WTC11 (cell line): Measurements from ENCODE around the gene ADIPOR2. TPM values are rescaled to one million over a fixed set of nuclear protein-coding genes. Genes with fewer than 3 reads are reported as not detected.

Source experiments
- ATAC-seq: fragments of 200-7000 bp; cut with Tn5 transposase; 2 replicates; pipeline ENCODE4 v1.10.0; 2021; ENCODE audit warnings: mild to moderate bottlenecking, moderate library complexity
- CTCF ChIA-PET: fragments of 300-600 bp; sonication (Branson Sonifier 250); formaldehyde crosslinking; loops from one replicate; lab custom pipeline; 2021; ENCODE audit warnings: antibody characterized with exemption; lab: Charles Lee
- POLR2A ChIA-PET: fragments of 350-600 bp; sonication (Branson Sonifier 250); formaldehyde crosslinking; loops from one replicate; lab custom pipeline; 2021; ENCODE audit warnings: antibody characterized with exemption; lab: Charles Lee
- DNase-seq: peaks from one replicate; pipeline ENCODE4 v3.0.0; 2021; ENCODE audit warnings: low spot score
- H3K27ac Mint-ChIP-seq: 2 replicates; pipeline ENCODE4 v1.8.0; 2021; ENCODE audit warnings: mixed read lengths
- H3K27me3 Mint-ChIP-seq: 2 replicates; pipeline ENCODE4 v1.8.0; 2021; ENCODE audit warnings: low read depth, mild to moderate bottlenecking, moderate library complexity, mixed read lengths
- H3K36me3 Mint-ChIP-seq: 2 replicates; pipeline ENCODE4 v1.8.0; 2021; ENCODE audit warnings: mixed read lengths
- H3K4me1 Mint-ChIP-seq: 2 replicates; pipeline ENCODE4 v1.8.0; 2022; ENCODE audit warnings: mixed read lengths
- H3K4me3 Mint-ChIP-seq: 2 replicates; pipeline ENCODE4 v1.8.0; 2021; ENCODE audit warnings: mild to moderate bottlenecking, moderate library complexity, mixed read lengths
- H3K9me3 Mint-ChIP-seq: 2 replicates; pipeline ENCODE4 v1.8.0; 2021; ENCODE audit warnings: mixed read lengths
- CREM ChIP-seq: sonication (generic); formaldehyde crosslinking; IDR thresholded peaks from 2 replicates; pipeline ENCODE4 v1.8.1; 2022; ENCODE audit warnings: mild to moderate bottlenecking, missing genetic modification reagents, moderate library complexity
- ESRRA ChIP-seq: sonication (generic); formaldehyde crosslinking; IDR thresholded peaks from 2 replicates; pipeline ENCODE4 v1.8.1; 2022; ENCODE audit warnings: mild to moderate bottlenecking, missing genetic modification reagents, borderline replicate concordance
- ETV6 ChIP-seq: sonication (generic); formaldehyde crosslinking; IDR thresholded peaks from 2 replicates; pipeline ENCODE4 v1.8.1; 2022; ENCODE audit warnings: mild to moderate bottlenecking, missing genetic modification reagents
- FOXK1 ChIP-seq: sonication (generic); formaldehyde crosslinking; IDR thresholded peaks from 2 replicates; pipeline ENCODE4 v1.8.0; 2022; ENCODE audit warnings: mild to moderate bottlenecking, moderate library complexity, missing genetic modification reagents
- NR2C2 ChIP-seq: sonication (generic); formaldehyde crosslinking; IDR thresholded peaks from 2 replicates; pipeline ENCODE4 v1.8.0; 2022; ENCODE audit warnings: mild to moderate bottlenecking, missing genetic modification reagents
- PREB ChIP-seq: sonication (generic); formaldehyde crosslinking; IDR thresholded peaks from 2 replicates; pipeline ENCODE4 v1.8.1; 2022; ENCODE audit warnings: mild to moderate bottlenecking, missing genetic modification reagents, moderate library complexity, borderline replicate concordance
- PRRX2 ChIP-seq: fragments of 250-450 bp; sonication (Bioruptor Pico); IDR thresholded peaks from 2 replicates; pipeline ENCODE4 v1.8.0; 2021; ENCODE audit warnings: mild to moderate bottlenecking
- SMAD4 ChIP-seq: sonication (generic); formaldehyde crosslinking; IDR thresholded peaks from 2 replicates; pipeline ENCODE4 v1.8.0; 2022; ENCODE audit warnings: mild to moderate bottlenecking, missing genetic modification reagents
- SP1 ChIP-seq: sonication (generic); formaldehyde crosslinking; conservative IDR thresholded peaks from 2 replicates; pipeline ENCODE4 v1.8.1; 2022; ENCODE audit warnings: missing genetic modification reagents
- TEAD1 ChIP-seq: sonication (generic); formaldehyde crosslinking; IDR thresholded peaks from 2 replicates; pipeline ENCODE4 v1.8.0; 2022; ENCODE audit warnings: mild to moderate bottlenecking, missing genetic modification reagents
- ZMAT4 ChIP-seq: fragments of 250-450 bp; sonication (Bioruptor Pico); IDR thresholded peaks from 2 replicates; pipeline ENCODE4 v1.9.0; 2021; ENCODE audit warnings: mild to moderate bottlenecking
- ZNF281 ChIP-seq: sonication (generic); formaldehyde crosslinking; IDR thresholded peaks from 2 replicates; pipeline ENCODE4 v1.8.0; 2023; ENCODE audit warnings: mild to moderate bottlenecking, missing genetic modification reagents
- ZSCAN18 ChIP-seq: fragments of 250-450 bp; sonication (Bioruptor Pico); IDR thresholded peaks from 2 replicates; pipeline ENCODE4 v2.1.2; 2022; ENCODE audit warnings: mild to moderate bottlenecking, moderate library complexity
- total RNA-seq: library from RNA; stranded (reverse); gene quantifications from 3 replicates; pipeline ENCODE4 v1.2.3, GENCODE V29; 2021
- TF ChIP-seq, protein P1 (sequence below): fragments of 250-450 bp; sonication (Bioruptor Pico); IDR thresholded peaks from 2 replicates; pipeline ENCODE4 v1.9.0; 2021; ENCODE audit warnings: moderate library complexity, mild to moderate bottlenecking, inconsistent platforms, borderline replicate concordance

ADIPOR2 gene
- total RNA-seq, 1 experiment from 2014 or later = 38.4 TPM

DNA sequence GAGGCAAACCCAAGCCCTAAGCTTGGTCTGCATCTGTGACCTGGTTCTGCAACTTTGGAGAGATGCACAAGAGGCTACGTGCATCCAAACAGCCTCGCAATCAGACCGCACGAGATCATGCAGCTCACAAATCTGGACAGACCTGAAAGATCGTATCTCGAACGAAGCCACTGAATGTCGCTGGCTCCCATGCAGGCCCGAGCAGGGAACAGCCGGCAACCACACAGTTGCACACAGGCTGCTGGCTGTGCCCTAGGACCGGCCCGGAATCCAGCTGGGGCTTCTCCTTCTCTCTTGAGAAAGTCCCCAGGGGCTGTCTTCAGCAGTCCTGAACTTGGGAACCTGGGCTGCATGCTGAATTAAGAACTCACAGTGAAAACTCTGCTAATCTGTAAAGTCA, 34.0 kb upstream of the ADIPOR2 start (continued):
- TF ChIP-seq ZNF281 (no peak), SMAD4 (CRISPR knock-in tag) (no peak)
- TF ChIP-seq, all 79 proteins: peak for 0

DNA sequence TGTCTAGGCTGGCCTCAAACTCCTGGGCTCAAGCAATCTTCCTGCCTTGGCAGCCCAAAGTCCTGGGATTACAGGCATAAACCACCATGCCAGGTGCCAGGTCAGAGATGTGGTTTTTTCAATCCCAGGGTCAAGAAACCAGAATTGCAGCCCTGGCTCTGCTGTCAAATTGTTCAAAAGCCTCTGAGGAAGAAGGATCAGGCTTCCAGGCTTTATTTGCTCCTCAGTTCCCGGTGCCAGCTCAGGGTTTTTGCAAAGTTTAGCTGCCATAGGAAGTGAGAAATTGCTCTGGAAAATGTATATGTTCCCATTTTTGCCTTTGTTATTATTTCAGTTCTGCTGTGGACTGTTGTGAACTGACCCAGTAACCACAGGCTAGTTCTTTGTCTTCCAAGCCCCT, 33.2 kb upstream of the ADIPOR2 start:
- no peak for TF ChIP-seq CREM (CRISPR knock-in tag)
- no peak for TF ChIP-seq ESRRA (CRISPR knock-in tag)
- TF ChIP-seq, protein P1, sequence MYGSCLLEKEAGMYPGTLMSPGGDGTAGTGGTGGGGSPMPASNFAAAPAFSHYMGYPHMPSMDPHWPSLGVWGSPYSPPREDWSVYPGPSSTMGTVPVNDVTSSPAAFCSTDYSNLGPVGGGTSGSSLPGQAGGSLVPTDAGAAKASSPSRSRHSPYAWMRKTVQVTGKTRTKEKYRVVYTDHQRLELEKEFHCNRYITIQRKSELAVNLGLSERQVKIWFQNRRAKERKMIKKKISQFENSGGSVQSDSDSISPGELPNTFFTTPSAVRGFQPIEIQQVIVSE (CRISPR knock-in tag) = no peak
- no peak for TF ChIP-seq ZMAT4
- TF ChIP-seq TEAD1 (CRISPR knock-in tag) = no peak
- TF ChIP-seq PREB (CRISPR knock-in tag) = no peak
- TF ChIP-seq SP1 (CRISPR knock-in tag) = no peak
- no peak for TF ChIP-seq FOXK1 (CRISPR knock-in tag)
- no peak for TF ChIP-seq NR2C2
- TF ChIP-seq ZNF281 = no peak
- no peak for TF ChIP-seq PRRX2 (CRISPR knock-in tag)
- no peak for TF ChIP-seq ETV6
- no peak for TF ChIP-seq ZSCAN18 (CRISPR knock-in tag)
- TF ChIP-seq, all 79 proteins: peak for 0
- Mint-ChIP-seq H3K9me3 (no peaks in the 10 kb centered on the region), H3K36me3 (no peaks in the 10 kb centered on the region), H3K27ac (no peak overlapping the region), H3K27me3 (peaks cover 28% of the 10 kb centered on the region), H3K4me3 (no peak overlapping the region), H3K4me1 (peaks cover 11% of the 10 kb centered on the region)
- ATAC-seq = no peak
- ChIA-PET CTCF (interaction anchor here (0.6 to 2.1 kb wide), 2 partner anchors 23 to 133 kb away, joined by 3 to 6 read pairs; no protein-coding TSS in a partner anchor), POLR2A (no interaction called here)
- DNase-seq = no peak
